ENCODE results near the gene ARHGAP31. TPM values are rescaled to one million over a fixed set of nuclear protein-coding genes. Genes with fewer than 3 reads are reported as not detected.
A peak's percentile ranks its signal among the peaks of the same experiment; 100 is the strongest.

The ARHGAP31 gene
- total RNA-seq, 1 experiment from 2014 or later = 7.2 TPM

DNA sequence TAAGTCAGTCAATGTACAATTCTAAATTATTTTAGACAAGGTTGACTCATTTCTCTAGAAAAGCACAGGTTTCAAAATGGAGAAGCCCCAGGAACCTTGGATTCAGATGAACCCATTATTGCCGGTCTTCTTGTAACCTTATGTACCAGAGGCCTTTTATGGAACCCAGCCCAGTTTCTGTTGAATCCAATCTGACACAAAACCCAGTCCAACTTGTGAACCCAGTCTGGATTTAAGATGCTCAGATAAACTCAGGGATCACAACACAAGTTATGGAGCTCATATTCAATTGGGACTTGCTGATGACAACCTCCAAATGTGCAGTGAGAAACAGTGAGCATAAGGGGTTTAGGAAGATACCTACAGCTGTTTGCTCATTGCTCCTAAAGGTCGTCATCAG lies 37.1 kb upstream of the ARHGAP31 start (continued):
- TF ChIP-seq, protein P1, sequence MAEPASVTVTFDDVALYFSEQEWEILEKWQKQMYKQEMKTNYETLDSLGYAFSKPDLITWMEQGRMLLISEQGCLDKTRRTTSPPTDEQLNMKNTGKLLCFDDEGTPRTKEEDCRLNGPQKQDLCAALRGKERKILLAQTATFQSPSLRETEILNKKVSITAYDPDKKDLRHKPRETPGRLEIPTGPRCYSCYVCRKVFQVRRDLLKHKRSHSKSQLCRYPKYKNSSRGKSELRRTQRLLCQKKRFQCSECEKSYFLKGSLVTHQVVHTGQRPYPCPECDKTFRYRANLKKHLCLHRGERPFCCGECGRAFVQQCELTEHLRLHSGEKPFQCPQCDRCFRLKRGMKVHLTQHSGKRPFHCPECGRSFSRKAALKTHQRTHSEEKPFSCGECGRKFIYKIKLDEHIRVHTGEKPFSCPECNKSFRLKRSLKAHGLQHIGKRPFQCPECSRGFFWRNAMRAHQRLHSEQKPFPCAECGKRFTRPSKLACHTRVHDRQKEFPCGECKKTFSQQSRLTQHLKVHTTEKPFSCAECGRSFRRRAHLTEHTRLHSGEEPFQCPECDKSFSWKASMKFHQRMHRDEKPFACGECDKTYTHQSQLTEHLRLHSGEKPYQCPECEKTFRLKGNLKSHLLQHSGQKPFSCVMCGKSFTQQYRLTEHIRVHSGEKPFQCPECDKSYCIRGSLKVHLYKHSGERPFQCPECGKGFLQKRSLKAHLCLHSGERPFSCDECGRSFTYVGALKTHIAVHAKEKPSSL (CRISPR knock-in tag; conservative IDR thresholded peaks at IDR 0.05) = no peak
- TF ChIP-seq ZNF121 (CRISPR knock-in tag; IDR thresholded peaks at IDR 0.05) (no peak), KAT7 (CRISPR knock-in tag; IDR thresholded peaks at IDR 0.05; ENCODE audit: borderline replicate concordance) (no peak), EMX1 (CRISPR knock-in tag; IDR thresholded peaks at IDR 0.05) (no peak), MYBL2 (CRISPR knock-in tag; IDR thresholded peaks at IDR 0.05) (no peak), GABPB1 (CRISPR knock-in tag; IDR thresholded peaks at IDR 0.05) (no peak)
- TF ChIP-seq, protein P2, sequence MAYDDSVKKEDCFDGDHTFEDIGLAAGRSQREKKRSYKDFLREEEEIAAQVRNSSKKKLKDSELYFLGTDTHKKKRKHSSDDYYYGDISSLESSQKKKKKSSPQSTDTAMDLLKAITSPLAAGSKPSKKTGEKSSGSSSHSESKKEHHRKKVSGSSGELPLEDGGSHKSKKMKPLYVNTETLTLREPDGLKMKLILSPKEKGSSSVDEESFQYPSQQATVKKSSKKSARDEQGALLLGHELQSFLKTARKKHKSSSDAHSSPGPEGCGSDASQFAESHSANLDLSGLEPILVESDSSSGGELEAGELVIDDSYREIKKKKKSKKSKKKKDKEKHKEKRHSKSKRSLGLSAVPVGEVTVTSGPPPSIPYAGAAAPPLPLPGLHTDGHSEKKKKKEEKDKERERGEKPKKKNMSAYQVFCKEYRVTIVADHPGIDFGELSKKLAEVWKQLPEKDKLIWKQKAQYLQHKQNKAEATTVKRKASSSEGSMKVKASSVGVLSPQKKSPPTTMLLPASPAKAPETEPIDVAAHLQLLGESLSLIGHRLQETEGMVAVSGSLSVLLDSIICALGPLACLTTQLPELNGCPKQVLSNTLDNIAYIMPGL (CRISPR knock-in tag; IDR thresholded peaks at IDR 0.05) = no peak
- TF ChIP-seq, protein P3, sequence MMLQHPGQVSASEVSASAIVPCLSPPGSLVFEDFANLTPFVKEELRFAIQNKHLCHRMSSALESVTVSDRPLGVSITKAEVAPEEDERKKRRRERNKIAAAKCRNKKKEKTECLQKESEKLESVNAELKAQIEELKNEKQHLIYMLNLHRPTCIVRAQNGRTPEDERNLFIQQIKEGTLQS (CRISPR knock-in tag; conservative IDR thresholded peaks at IDR 0.05) = no peak

DNA sequence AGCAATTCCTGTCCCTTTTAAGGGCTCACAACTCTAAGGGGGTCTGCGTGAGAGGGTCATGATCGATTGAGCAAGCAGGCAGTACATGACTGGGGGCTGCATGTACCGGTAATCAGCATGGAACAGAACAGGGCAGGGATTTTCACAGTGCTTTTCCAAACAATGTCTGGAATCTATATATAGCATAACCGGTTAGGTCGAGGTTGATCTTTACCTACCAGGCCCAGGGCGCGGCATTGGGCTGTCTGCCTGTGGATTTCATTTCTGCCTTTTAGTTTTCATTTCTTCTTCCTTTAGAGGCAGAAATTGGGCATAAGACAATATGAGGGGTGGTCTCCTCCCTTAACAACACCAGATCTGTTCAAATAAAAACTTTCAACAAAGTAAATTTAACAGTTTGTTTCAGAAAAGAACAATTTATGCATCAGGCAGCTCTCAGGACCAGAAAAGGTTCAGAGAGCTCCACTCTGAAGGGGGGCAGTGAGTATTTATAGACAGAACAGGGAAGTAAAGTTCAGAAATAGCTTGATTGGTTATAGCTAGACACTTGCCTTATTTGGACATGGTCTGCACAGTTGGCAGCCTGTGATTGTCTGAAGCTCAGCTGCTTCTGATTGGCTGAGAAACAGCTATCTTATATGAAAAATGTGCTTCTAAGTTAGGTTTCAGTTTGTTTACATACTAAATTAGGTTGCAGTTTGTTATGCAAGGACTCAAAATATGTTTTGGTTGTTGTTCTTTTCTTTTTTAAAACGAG lies 36.4 kb upstream of the ARHGAP31 start:
- H3K4me3 Mint-ChIP-seq = no peak overlapping the region
- TF ChIP-seq SMAD4 (CRISPR knock-in tag; IDR thresholded peaks at IDR 0.05) = no peak
- TF ChIP-seq, protein P4, sequence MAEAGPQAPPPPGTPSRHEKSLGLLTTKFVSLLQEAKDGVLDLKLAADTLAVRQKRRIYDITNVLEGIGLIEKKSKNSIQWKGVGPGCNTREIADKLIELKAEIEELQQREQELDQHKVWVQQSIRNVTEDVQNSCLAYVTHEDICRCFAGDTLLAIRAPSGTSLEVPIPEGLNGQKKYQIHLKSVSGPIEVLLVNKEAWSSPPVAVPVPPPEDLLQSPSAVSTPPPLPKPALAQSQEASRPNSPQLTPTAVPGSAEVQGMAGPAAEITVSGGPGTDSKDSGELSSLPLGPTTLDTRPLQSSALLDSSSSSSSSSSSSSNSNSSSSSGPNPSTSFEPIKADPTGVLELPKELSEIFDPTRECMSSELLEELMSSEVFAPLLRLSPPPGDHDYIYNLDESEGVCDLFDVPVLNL (CRISPR knock-in tag; IDR thresholded peaks at IDR 0.05; ENCODE audit: borderline replicate concordance, low read depth) = no peak
- TF ChIP-seq, protein P5, sequence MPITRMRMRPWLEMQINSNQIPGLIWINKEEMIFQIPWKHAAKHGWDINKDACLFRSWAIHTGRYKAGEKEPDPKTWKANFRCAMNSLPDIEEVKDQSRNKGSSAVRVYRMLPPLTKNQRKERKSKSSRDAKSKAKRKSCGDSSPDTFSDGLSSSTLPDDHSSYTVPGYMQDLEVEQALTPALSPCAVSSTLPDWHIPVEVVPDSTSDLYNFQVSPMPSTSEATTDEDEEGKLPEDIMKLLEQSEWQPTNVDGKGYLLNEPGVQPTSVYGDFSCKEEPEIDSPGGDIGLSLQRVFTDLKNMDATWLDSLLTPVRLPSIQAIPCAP (CRISPR knock-in tag; IDR thresholded peaks at IDR 0.05) = no peak
- TF ChIP-seq, protein P6, sequence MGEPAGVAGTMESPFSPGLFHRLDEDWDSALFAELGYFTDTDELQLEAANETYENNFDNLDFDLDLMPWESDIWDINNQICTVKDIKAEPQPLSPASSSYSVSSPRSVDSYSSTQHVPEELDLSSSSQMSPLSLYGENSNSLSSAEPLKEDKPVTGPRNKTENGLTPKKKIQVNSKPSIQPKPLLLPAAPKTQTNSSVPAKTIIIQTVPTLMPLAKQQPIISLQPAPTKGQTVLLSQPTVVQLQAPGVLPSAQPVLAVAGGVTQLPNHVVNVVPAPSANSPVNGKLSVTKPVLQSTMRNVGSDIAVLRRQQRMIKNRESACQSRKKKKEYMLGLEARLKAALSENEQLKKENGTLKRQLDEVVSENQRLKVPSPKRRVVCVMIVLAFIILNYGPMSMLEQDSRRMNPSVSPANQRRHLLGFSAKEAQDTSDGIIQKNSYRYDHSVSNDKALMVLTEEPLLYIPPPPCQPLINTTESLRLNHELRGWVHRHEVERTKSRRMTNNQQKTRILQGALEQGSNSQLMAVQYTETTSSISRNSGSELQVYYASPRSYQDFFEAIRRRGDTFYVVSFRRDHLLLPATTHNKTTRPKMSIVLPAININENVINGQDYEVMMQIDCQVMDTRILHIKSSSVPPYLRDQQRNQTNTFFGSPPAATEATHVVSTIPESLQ (CRISPR knock-in tag; IDR thresholded peaks at IDR 0.05) = no peak
- peak overlapping the region; percentile 75 for H3K27ac Mint-ChIP-seq
- CTCF ChIA-PET = interaction anchor here (0.8 to 2.6 kb wide), 4 partner anchors 9 to 131 kb away, joined by 3 to 12 read pairs (median 4); partner anchors contain the start of gene B4GALT4
- H3K27me3 Mint-ChIP-seq (ENCODE audit: low read depth) = no peaks in the 10 kb centered on the region
- H3K36me3 Mint-ChIP-seq = no peaks in the 10 kb centered on the region; the same call in 1 of the 2 replicates
- POLR2A ChIA-PET = no interaction called here
- ATAC-seq (no peak), DNase-seq (ENCODE audit: low spot score) (no peak)
- peaks cover 62% of the 10 kb centered on the region for H3K4me1 Mint-ChIP-seq
- peaks cover 7% of the 10 kb centered on the region for H3K9me3 Mint-ChIP-seq

DNA sequence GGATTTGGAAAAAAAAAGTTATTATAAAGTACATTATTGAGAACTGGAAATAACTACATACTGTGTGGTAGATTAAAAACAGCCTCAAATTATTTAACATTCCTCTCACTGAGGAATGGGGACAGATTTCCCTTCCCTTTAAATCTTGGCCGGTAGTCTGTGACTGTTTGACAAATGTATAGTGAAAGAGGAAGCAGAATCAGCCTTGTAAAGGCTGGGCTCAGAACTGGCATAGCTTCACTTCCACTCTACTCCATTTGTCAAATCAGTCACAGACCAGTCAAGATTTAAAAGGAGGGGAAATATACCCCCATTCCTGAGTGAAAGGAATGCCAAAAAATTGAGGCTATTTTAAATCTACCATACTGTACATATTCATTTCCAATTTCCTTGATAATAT lies 35.3 kb upstream of the ARHGAP31 start:
- H3K4me1 Mint-ChIP-seq = peaks cover 62% of the 10 kb centered on the region
- no peak for ATAC-seq
- H3K9me3 Mint-ChIP-seq = no peaks in the 10 kb centered on the region
- CTCF ChIA-PET = interaction anchor here (2.6 kb wide), 1 partner anchor 18 kb away, joined by 12 read pairs; the partner anchor contains the start of gene B4GALT4
- H3K36me3 Mint-ChIP-seq = no peaks in the 10 kb centered on the region; the same call in 1 of the 2 replicates
- H3K4me3 Mint-ChIP-seq = no peak overlapping the region
- no peak for DNase-seq (ENCODE audit: low spot score)
- no peaks in the 10 kb centered on the region for H3K27me3 Mint-ChIP-seq (ENCODE audit: low read depth)
- POLR2A ChIA-PET = no interaction called here
- H3K27ac Mint-ChIP-seq = no peak overlapping the region
- TF ChIP-seq, protein P7, sequence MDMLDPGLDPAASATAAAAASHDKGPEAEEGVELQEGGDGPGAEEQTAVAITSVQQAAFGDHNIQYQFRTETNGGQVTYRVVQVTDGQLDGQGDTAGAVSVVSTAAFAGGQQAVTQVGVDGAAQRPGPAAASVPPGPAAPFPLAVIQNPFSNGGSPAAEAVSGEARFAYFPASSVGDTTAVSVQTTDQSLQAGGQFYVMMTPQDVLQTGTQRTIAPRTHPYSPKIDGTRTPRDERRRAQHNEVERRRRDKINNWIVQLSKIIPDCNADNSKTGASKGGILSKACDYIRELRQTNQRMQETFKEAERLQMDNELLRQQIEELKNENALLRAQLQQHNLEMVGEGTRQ (CRISPR knock-in tag; IDR thresholded peaks at IDR 0.05) = no peak
- TF ChIP-seq, protein P5 (CRISPR knock-in tag; IDR thresholded peaks at IDR 0.05) = no peak
- TF ChIP-seq TCF7 (CRISPR knock-in tag; IDR thresholded peaks at IDR 0.05; ENCODE audit: low read depth) = no peak
- TF ChIP-seq, protein P8, sequence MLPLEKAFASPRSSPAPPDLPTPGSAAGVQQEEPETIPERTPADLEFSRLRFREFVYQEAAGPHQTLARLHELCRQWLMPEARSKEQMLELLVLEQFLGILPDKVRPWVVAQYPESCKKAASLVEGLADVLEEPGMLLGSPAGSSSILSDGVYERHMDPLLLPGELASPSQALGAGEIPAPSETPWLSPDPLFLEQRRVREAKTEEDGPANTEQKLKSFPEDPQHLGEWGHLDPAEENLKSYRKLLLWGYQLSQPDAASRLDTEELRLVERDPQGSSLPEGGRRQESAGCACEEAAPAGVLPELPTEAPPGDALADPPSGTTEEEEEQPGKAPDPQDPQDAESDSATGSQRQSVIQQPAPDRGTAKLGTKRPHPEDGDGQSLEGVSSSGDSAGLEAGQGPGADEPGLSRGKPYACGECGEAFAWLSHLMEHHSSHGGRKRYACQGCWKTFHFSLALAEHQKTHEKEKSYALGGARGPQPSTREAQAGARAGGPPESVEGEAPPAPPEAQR (CRISPR knock-in tag; IDR thresholded peaks at IDR 0.05) = no peak
- TF ChIP-seq, protein P9, sequence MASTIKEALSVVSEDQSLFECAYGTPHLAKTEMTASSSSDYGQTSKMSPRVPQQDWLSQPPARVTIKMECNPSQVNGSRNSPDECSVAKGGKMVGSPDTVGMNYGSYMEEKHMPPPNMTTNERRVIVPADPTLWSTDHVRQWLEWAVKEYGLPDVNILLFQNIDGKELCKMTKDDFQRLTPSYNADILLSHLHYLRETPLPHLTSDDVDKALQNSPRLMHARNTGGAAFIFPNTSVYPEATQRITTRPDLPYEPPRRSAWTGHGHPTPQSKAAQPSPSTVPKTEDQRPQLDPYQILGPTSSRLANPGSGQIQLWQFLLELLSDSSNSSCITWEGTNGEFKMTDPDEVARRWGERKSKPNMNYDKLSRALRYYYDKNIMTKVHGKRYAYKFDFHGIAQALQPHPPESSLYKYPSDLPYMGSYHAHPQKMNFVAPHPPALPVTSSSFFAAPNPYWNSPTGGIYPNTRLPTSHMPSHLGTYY (CRISPR knock-in tag; IDR thresholded peaks at IDR 0.05) = no peak

All from WTC11 (cell line).